ENCODE measurements around the gene PALLD. TPM values are rescaled to one million over a fixed set of nuclear protein-coding genes. Genes with fewer than 3 reads are reported as not detected.

The PALLD gene
- total RNA-seq, 2 experiments from 2014 or later: 1.2 to 1.3 TPM

- Mint-ChIP-seq H3K9me3 (ENCODE audit: insufficient read depth) (no peaks in the 10 kb centered on the region), H3K27ac (no peak overlapping the region), H3K27me3 (ENCODE audit: low read depth) (peaks cover 19% of the 10 kb centered on the region), H3K4me1 (ENCODE audit: low read depth) (no peaks in the 10 kb centered on the region), H3K4me3 (no peak overlapping the region), H3K36me3 (ENCODE audit: low read depth) (no peaks in the 10 kb centered on the region)
- ChIA-PET POLR2A (no interaction called here), CTCF (no interaction called here)
- no peak for ATAC-seq
- DNase-seq: no peak
Observed at GRCh38 chr4:168648494-168648893, 151.6 kb downstream of the PALLD start.

DNA sequence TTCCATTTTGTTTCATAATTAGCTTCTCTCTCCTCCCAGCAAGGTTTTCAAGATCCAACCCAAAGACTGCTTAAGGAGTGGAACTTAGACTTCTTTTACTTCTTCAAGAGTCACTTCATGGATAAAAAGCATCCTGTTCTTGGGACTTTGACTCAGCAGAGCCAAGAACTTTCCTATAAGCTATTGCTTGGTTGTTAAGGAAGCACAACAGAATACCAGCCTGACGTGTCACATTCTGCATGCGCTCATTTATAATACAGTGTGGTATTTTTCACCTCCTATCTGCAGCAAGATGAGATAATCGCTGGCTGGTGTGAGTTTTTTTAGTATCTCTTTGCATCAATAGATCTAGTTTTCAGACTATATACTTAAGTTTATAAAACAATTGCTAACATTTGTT lies 152.1 kb downstream of the PALLD start:
- H3K9me3 Mint-ChIP-seq (ENCODE audit: insufficient read depth): no peaks in the 10 kb centered on the region
- no peaks in the 10 kb centered on the region for H3K36me3 Mint-ChIP-seq (ENCODE audit: low read depth)
- no peaks in the 10 kb centered on the region for H3K4me1 Mint-ChIP-seq (ENCODE audit: low read depth)
- ATAC-seq (no peak), DNase-seq (no peak)
- H3K27ac Mint-ChIP-seq: no peak overlapping the region
- no peak overlapping the region for H3K4me3 Mint-ChIP-seq
- POLR2A ChIA-PET: no interaction called here
- CTCF ChIA-PET: no interaction called here
- H3K27me3 Mint-ChIP-seq (ENCODE audit: low read depth): peaks cover 19% of the 10 kb centered on the region

DNA sequence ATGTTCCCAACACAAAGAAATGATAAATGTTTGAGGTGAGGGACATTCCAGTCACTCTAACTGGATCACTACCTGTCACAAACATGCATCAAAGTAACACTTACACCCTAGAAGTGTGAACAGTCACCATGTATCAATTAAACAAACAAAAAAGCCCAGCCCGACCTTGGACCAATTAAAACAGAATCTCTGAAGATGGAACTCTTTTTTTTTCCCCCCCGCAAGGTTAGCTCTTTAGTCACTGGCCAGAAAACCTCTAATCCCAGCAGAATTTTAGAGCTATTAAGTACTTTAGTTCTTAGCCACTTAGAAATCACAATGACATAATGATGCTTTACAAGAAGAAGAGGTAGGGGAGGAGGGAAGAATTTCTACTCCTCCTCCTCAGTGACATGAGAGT lies 154.5 kb downstream of the PALLD start:
- H3K4me3 Mint-ChIP-seq: no peak overlapping the region
- peaks cover 27% of the 10 kb centered on the region for H3K27me3 Mint-ChIP-seq (ENCODE audit: low read depth)
- ChIA-PET CTCF (interaction anchor here (1.0 kb wide), 1 partner anchor 20 kb away, joined by 3 read pairs; no protein-coding TSS in a partner anchor), POLR2A (no interaction called here)
- peaks cover 5% of the 10 kb centered on the region for H3K4me1 Mint-ChIP-seq (ENCODE audit: low read depth)
- H3K9me3 Mint-ChIP-seq (ENCODE audit: insufficient read depth): no peaks in the 10 kb centered on the region
- no peak overlapping the region for H3K27ac Mint-ChIP-seq
- no peaks in the 10 kb centered on the region for H3K36me3 Mint-ChIP-seq (ENCODE audit: low read depth)
- ATAC-seq: no peak
- DNase-seq: no peak

GRCh38 chr4:168651864-168652263 lies 155.0 kb downstream of the PALLD start:
- ChIA-PET POLR2A (no interaction called here), CTCF (interaction anchor here (1.0 kb wide), 1 partner anchor 21 kb away, joined by 3 read pairs; no protein-coding TSS in a partner anchor)
- DNase-seq (no peak), ATAC-seq (no peak)
- Mint-ChIP-seq H3K27me3 (ENCODE audit: low read depth) (peaks cover 28% of the 10 kb centered on the region), H3K9me3 (ENCODE audit: insufficient read depth) (no peaks in the 10 kb centered on the region), H3K27ac (no peak overlapping the region), H3K4me3 (no peak overlapping the region), H3K4me1 (ENCODE audit: low read depth) (peaks cover 5% of the 10 kb centered on the region), H3K36me3 (ENCODE audit: low read depth) (no peaks in the 10 kb centered on the region)

DNA sequence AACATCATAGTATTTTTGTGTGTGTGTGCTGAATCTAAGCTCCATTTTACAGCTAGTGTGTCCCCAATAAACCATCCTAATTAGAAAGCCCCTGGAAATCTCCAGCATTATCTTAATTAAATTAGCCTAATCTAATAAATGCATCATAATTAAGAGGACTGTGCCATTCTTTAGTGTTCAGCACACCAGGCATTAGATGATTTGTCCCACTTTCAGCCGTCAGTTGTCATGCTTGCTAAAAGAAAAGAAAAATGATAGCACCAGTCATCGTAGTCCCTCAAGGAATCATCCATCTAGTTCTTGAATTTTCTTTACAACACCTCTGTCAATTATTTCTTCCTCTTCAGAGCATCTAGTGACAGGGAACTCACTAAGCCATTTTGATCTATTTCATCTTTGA lies 155.9 kb downstream of the PALLD start:
- H3K27ac Mint-ChIP-seq: no peak overlapping the region
- H3K27me3 Mint-ChIP-seq (ENCODE audit: low read depth): peaks cover 29% of the 10 kb centered on the region
- H3K4me3 Mint-ChIP-seq: no peak overlapping the region
- peaks cover 5% of the 10 kb centered on the region for H3K4me1 Mint-ChIP-seq (ENCODE audit: low read depth)
- ChIA-PET POLR2A (no interaction called here), CTCF (no interaction called here)
- no peaks in the 10 kb centered on the region for H3K36me3 Mint-ChIP-seq (ENCODE audit: low read depth)
- H3K9me3 Mint-ChIP-seq (ENCODE audit: insufficient read depth): no peaks in the 10 kb centered on the region
- DNase-seq (no peak), ATAC-seq (no peak)

DNA sequence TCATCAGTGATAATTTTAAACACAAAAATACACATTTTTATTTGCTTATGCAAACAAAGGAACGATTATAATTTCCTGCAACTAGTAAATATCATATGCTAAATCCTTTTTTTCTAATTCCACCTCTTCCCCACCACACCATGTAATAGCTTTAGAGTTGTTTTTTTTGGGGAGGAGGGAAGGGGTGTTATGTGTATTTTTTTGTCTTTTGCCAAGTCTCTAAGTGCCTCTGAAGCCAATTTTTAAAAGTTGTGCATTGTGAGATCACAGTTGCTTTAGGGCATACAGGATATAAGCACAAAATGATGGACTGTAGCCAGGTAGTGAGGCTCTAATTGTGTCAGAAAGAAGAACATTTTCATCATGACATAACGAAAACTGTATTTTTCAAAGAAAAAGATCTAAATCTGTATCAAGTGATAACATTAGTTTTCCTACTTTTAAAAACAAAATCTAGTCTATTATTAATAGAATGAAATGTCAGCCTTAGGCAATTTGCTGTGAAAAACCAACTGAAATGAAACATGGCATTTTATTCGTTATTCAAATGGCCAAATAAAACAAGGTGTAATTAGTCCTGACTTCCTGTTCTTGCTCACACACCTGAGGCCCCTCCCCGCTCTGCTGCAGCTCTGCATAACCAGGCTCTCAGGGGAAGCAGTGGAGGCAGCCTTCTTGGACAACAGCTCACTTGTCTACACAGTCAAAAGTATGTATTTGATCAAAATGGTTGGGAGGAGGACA lies 157.4 kb downstream of the PALLD start:
- no peak for ATAC-seq
- Mint-ChIP-seq H3K27ac (no peak overlapping the region), H3K27me3 (ENCODE audit: low read depth) (peaks cover 25% of the 10 kb centered on the region), H3K4me3 (no peak overlapping the region), H3K36me3 (ENCODE audit: low read depth) (no peaks in the 10 kb centered on the region), H3K9me3 (ENCODE audit: insufficient read depth) (no peaks in the 10 kb centered on the region), H3K4me1 (ENCODE audit: low read depth) (peaks cover 5% of the 10 kb centered on the region)
- ChIA-PET CTCF (no interaction called here), POLR2A (no interaction called here)
- no peak for DNase-seq

DNA sequence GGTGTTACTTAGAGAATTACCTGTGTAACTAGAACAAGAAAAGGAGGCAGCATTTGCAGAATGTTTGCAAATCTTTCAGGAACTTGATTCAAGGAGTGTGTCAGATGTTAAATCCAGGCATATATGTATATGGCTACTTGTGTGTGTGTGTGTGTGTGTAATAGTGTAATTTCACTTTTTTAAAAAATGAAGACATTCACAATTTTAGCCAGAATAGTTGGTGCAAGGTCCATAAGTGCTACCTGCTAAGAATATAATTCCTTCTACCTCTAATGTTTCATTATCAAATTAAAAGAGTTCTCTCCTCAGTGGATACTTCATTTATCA lies 158.0 kb downstream of the PALLD start:
- ChIA-PET POLR2A (no interaction called here), CTCF (no interaction called here)
- Mint-ChIP-seq H3K36me3 (ENCODE audit: low read depth) (no peaks in the 10 kb centered on the region), H3K27me3 (ENCODE audit: low read depth) (peaks cover 25% of the 10 kb centered on the region), H3K4me1 (ENCODE audit: low read depth) (peaks cover 5% of the 10 kb centered on the region), H3K9me3 (ENCODE audit: insufficient read depth) (no peaks in the 10 kb centered on the region), H3K4me3 (no peak overlapping the region), H3K27ac (no peak overlapping the region)
- DNase-seq (no peak), ATAC-seq (no peak)

GRCh38 chr4:168655182-168655581 lies 158.3 kb downstream of the PALLD start:
- H3K4me3 Mint-ChIP-seq: no peak overlapping the region
- peak; percentile 22 for DNase-seq
- peaks cover 5% of the 10 kb centered on the region for H3K4me1 Mint-ChIP-seq (ENCODE audit: low read depth)
- peaks cover 25% of the 10 kb centered on the region for H3K27me3 Mint-ChIP-seq (ENCODE audit: low read depth)
- no peak overlapping the region for H3K27ac Mint-ChIP-seq
- ChIA-PET CTCF (no interaction called here), POLR2A (no interaction called here)
- no peak for ATAC-seq
- no peaks in the 10 kb centered on the region for H3K9me3 Mint-ChIP-seq (ENCODE audit: insufficient read depth)
- H3K36me3 Mint-ChIP-seq (ENCODE audit: low read depth): no peaks in the 10 kb centered on the region

GRCh38 chr4:168656055-168656660 lies 159.3 kb downstream of the PALLD start:
- ChIA-PET CTCF (no interaction called here), POLR2A (no interaction called here)
- Mint-ChIP-seq H3K4me3 (no peak overlapping the region), H3K9me3 (ENCODE audit: insufficient read depth) (no peaks in the 10 kb centered on the region), H3K4me1 (ENCODE audit: low read depth) (peaks cover 5% of the 10 kb centered on the region), H3K36me3 (ENCODE audit: low read depth) (no peaks in the 10 kb centered on the region), H3K27me3 (ENCODE audit: low read depth) (peaks cover 19% of the 10 kb centered on the region), H3K27ac (no peak overlapping the region)
- DNase-seq (no peak), ATAC-seq (no peak)

GRCh38 chr4:168656946-168657473 lies 160.2 kb downstream of the PALLD start:
- H3K36me3 Mint-ChIP-seq (ENCODE audit: low read depth): no peaks in the 10 kb centered on the region
- H3K4me1 Mint-ChIP-seq (ENCODE audit: low read depth): peaks cover 5% of the 10 kb centered on the region
- H3K27me3 Mint-ChIP-seq (ENCODE audit: low read depth): peaks cover 13% of the 10 kb centered on the region
- CTCF ChIA-PET: no interaction called here
- DNase-seq: no peak
- no peaks in the 10 kb centered on the region for H3K9me3 Mint-ChIP-seq (ENCODE audit: insufficient read depth)
- H3K4me3 Mint-ChIP-seq: no peak overlapping the region
- POLR2A ChIA-PET: no interaction called here
- ATAC-seq: no peak
- H3K27ac Mint-ChIP-seq: no peak overlapping the region

- Mint-ChIP-seq H3K36me3 (ENCODE audit: low read depth) (no peaks in the 10 kb centered on the region), H3K27me3 (ENCODE audit: low read depth) (peaks cover 10% of the 10 kb centered on the region), H3K9me3 (ENCODE audit: insufficient read depth) (no peaks in the 10 kb centered on the region), H3K4me1 (ENCODE audit: low read depth) (peaks cover 5% of the 10 kb centered on the region), H3K27ac (no peak overlapping the region), H3K4me3 (no peak overlapping the region)
- ChIA-PET CTCF (no interaction called here), POLR2A (no interaction called here)
- DNase-seq (no peak), ATAC-seq (no peak)
Observed at GRCh38 chr4:168658751-168659150, 161.9 kb downstream of the PALLD start.

DNA sequence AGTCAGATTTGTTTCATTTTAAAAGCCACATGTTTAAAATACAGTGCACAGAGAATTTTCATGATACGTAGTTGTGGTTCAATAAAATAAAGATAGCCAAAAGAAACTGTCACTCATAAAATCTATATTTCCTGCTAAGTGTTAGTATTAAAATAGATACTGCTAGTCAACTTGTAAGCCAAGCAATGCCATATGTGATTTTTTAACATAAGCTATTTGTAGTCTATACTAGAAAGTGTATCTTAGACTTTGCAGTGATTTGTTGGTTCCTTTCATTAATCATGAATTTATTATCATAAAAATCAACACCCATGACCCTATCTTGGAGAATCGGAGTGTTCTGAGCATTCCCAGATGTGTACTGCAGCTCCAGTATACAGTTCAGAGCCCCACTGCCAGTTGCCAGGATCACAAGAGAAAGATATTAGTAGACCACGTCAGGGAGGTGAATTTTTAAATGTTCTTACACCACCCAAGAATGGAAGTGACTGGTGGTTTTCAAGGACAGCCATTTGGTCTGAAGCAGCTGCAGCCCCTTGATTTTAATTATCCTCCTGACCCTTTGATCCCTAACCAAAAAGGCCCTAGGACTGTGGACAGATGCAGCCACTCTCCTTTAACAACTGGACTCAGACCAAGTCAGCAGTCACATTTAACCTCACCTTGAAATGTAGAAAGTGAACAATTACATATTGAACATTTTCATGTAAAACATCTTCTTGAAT lies 163.1 kb downstream of the PALLD start:
- Mint-ChIP-seq H3K4me1 (ENCODE audit: low read depth) (peaks cover 5% of the 10 kb centered on the region), H3K4me3 (no peak overlapping the region), H3K27me3 (ENCODE audit: low read depth) (peaks cover 9% of the 10 kb centered on the region), H3K9me3 (ENCODE audit: insufficient read depth) (no peaks in the 10 kb centered on the region), H3K27ac (no peak overlapping the region), H3K36me3 (ENCODE audit: low read depth) (no peaks in the 10 kb centered on the region)
- POLR2A ChIA-PET: no interaction called here
- ATAC-seq: no peak
- CTCF ChIA-PET: no interaction called here
- DNase-seq: no peak
